ENCODE data around the gene TAS2R46.

The TAS2R46 gene

DNA sequence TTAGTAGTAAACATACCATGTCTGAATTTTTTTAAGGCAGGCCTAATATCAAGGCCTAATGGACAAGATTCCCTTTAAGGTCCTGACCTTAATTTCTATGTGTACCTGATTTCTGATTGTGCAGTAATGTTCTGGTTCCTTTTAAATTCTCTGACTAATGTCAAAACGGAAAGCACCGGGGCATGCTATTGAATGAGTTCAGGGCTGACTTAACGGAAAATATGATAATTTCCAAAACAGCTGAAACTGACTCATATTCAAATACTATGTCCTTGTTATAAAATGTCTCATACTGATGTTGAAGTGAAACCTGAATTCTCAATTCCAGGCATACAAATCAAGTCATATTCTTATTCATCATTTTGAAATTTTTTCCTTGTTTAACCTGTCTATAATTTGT, 23.3 kb upstream of the TAS2R46 start:
- Histone ChIP-seq H3K36me3 (0 out of 22 replicates have a peak, but pooled peaks cover 0 to 4% (median 0%) of the 10 kb centered on the region in 11 experiments), H3K9me3 (replicated peaks in 1 of 11) (peaks cover 0 to 23% (median 13%) of the 10 kb centered on the region in 11 experiments; a peak in 19 of 22 replicates), H3K4me1 (no peaks in the 10 kb centered on the region), H3K9ac (no peak overlapping the region), H3K27ac (no peak overlapping the region), H4K20me1 (no peaks in the 10 kb centered on the region), H3K27me3 (no peaks in the 10 kb centered on the region), H3K4me3 (no peak overlapping the region), H3K4me2 (no peak overlapping the region)
- TF ChIP-seq Cebpa-rat (IDR thresholded peaks at IDR 0.05) = no peak

DNA sequence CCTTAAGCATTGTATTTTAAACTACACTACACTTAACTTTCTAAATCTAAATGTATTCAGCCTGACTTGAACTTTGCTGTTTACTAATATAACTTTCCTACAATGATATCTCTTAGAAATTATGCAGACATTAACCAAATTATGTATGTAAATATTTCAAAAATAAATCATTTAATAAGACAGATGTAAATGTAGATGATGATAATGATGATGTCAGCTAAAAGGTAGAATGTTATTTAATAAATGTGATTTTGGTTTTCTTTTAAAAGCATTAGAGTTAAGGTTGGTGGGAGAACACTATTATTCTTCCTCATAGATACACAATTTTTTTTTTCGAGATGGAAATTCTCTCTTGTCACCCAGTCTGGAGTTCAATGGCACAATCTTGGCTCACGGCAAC, 19.9 kb upstream of the TAS2R46 start:
- no peaks in the 10 kb centered on the region for H4K20me1 ChIP-seq
- H3K4me1 ChIP-seq = no peaks in the 10 kb centered on the region
- H3K4me2 ChIP-seq = no peak overlapping the region
- no peaks in the 10 kb centered on the region for H3K27me3 ChIP-seq
- no peak overlapping the region for H3K9ac ChIP-seq
- H3K9me3 ChIP-seq (replicated peaks in 1 of 11) = peaks cover 0 to 23% (median 13%) of the 10 kb centered on the region in 11 experiments; a peak in 19 of 22 replicates
- H3K36me3 ChIP-seq = 0 out of 22 replicates have a peak, but pooled peaks cover 0 to 4% (median 0%) of the 10 kb centered on the region in 11 experiments
- TF ChIP-seq Cebpa-rat (IDR thresholded peaks at IDR 0.05) = no peak
- H3K4me3 ChIP-seq = no peak overlapping the region
- H3K27ac ChIP-seq = no peak overlapping the region

DNA sequence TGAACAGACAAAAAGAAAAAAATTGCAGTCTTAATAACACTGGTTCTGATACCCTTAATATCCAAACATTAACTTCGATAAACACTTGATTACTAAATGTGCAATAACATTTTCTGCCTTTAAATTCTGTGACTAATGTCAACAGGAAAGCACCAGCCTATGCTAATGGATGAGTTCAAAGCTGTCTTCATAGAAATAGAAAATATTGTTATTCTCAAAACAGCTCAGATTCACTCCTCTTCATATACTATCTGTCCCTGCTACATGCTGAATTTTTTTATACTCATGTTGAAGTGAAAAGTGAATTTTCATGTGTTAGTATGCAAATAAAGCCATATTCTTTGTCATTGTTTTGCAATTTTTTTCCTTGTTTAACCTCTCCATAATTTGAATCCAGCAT, 16.2 kb upstream of the TAS2R46 start:
- no peaks in the 10 kb centered on the region for H4K20me1 ChIP-seq
- no peak overlapping the region for H3K4me3 ChIP-seq
- H3K4me1 ChIP-seq = peaks cover 0 to 6% (median 0%) of the 10 kb centered on the region in 10 experiments; a peak in 1 of 20 replicates
- no peak overlapping the region for H3K9ac ChIP-seq
- H3K4me2 ChIP-seq = no peak overlapping the region
- H3K36me3 ChIP-seq = 0 out of 22 replicates have a peak, but pooled peaks cover 0 to 4% (median 0%) of the 10 kb centered on the region in 11 experiments
- no peaks in the 10 kb centered on the region for H3K27me3 ChIP-seq
- peaks cover 0 to 18% (median 13%) of the 10 kb centered on the region in 11 experiments; a peak in 18 of 22 replicates for H3K9me3 ChIP-seq (replicated peaks in 1 of 11)
- no peak for TF ChIP-seq Cebpa-rat (IDR thresholded peaks at IDR 0.05)
- H3K27ac ChIP-seq = no peak overlapping the region

GRCh38 chr12:11075642-11076041, 13.5 kb upstream of the TAS2R46 start:
- H3K4me2 ChIP-seq = no peak overlapping the region
- no peaks in the 10 kb centered on the region for H3K27me3 ChIP-seq
- H3K4me1 ChIP-seq = peaks cover 0 to 6% (median 0%) of the 10 kb centered on the region in 10 experiments; a peak in 1 of 20 replicates
- peaks cover 0 to 6% (median 0%) of the 10 kb centered on the region in 11 experiments; a peak in 2 of 22 replicates for H3K36me3 ChIP-seq
- TF ChIP-seq Cebpa-rat (IDR thresholded peaks at IDR 0.05) = no peak
- H3K9me3 ChIP-seq (replicated peaks in 1 of 11) = peaks cover 0 to 2% (median 0%) of the 10 kb centered on the region in 11 experiments; a peak in 6 of 22 replicates
- no peaks in the 10 kb centered on the region for H4K20me1 ChIP-seq
- no peak overlapping the region for H3K9ac ChIP-seq
- no peak overlapping the region for H3K27ac ChIP-seq
- H3K4me3 ChIP-seq = no peak overlapping the region

GRCh38 chr12:11071414-11071813, 9.3 kb upstream of the TAS2R46 start:
- Histone ChIP-seq H4K20me1 (no peaks in the 10 kb centered on the region), H3K9ac (no peak overlapping the region), H3K4me3 (no peak overlapping the region), H3K27ac (no peak overlapping the region), H3K9me3 (replicated peaks in 1 of 11) (no peaks in the 10 kb centered on the region), H3K4me1 (peaks cover 0 to 6% (median 0%) of the 10 kb centered on the region in 10 experiments; a peak in 1 of 20 replicates), H3K4me2 (no peak overlapping the region), H3K27me3 (no peaks in the 10 kb centered on the region), H3K36me3 (peaks cover 0 to 12% (median 3%) of the 10 kb centered on the region in 11 experiments; a peak in 5 of 22 replicates)
- TF ChIP-seq Cebpa-rat (IDR thresholded peaks at IDR 0.05) = no peak

GRCh38 chr12:11070999-11071398, 8.9 kb upstream of the TAS2R46 start:
- Histone ChIP-seq H4K20me1 (no peaks in the 10 kb centered on the region), H3K4me1 (peaks cover 0 to 6% (median 0%) of the 10 kb centered on the region in 10 experiments; a peak in 1 of 20 replicates), H3K36me3 (peaks cover 0 to 12% (median 3%) of the 10 kb centered on the region in 11 experiments; a peak in 5 of 22 replicates)

DNA sequence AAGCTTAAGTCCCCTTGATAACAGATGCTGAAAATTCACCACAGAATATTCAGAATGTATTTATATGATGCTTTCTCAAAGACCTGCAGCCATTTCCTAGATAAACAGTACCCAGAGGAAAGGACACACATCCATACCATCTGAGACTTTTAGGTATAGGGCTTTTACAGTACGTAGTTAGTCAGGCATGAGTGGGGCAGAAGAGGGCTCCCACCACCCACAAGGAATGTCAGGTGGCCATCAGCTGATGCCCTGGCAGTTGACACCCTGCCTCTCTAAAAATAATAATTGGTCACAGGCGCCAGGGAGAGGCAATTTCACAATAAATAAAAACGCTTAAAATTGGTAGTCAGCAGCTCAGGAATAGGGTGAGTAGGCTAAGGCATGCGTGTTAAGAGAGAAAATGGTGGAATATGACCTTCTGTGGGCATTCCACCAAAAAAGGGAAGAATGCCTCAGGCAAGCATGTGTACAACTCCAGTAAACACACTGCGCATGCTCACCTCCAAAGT, 7.8 kb upstream of the TAS2R46 start:
- no peak for TF ChIP-seq Cebpa-rat (IDR thresholded peaks at IDR 0.05)
- H3K4me1 ChIP-seq = peaks cover 0 to 6% (median 0%) of the 10 kb centered on the region in 10 experiments; a peak in 1 of 20 replicates
- H4K20me1 ChIP-seq = no peaks in the 10 kb centered on the region
- H3K27me3 ChIP-seq = no peaks in the 10 kb centered on the region
- H3K36me3 ChIP-seq = peaks cover 0 to 12% (median 3%) of the 10 kb centered on the region in 11 experiments; a peak in 7 of 22 replicates
- H3K9ac ChIP-seq = no peak overlapping the region
- H3K4me2 ChIP-seq = no peak overlapping the region
- no peak overlapping the region for H3K27ac ChIP-seq
- H3K9me3 ChIP-seq (replicated peaks in 1 of 11) = no peaks in the 10 kb centered on the region
- H3K4me3 ChIP-seq = no peak overlapping the region

More at GRCh38 chr12:11070999-11071398, 8.9 kb upstream of the TAS2R46 start:
- no peak overlapping the region for H3K4me3 ChIP-seq
- H3K4me2 ChIP-seq = no peak overlapping the region
- H3K27ac ChIP-seq = no peak overlapping the region
- H3K9me3 ChIP-seq (replicated peaks in 1 of 11) = no peaks in the 10 kb centered on the region
- no peak for TF ChIP-seq Cebpa-rat (IDR thresholded peaks at IDR 0.05)
- no peaks in the 10 kb centered on the region for H3K27me3 ChIP-seq
- H3K9ac ChIP-seq = no peak overlapping the region

GRCh38 chr12:11067514-11067913, 5.4 kb upstream of the TAS2R46 start:
- no peak for TF ChIP-seq Cebpa-rat (IDR thresholded peaks at IDR 0.05)
- peaks cover 0 to 16% (median 3%) of the 10 kb centered on the region in 11 experiments; a peak in 7 of 22 replicates for H3K36me3 ChIP-seq

DNA sequence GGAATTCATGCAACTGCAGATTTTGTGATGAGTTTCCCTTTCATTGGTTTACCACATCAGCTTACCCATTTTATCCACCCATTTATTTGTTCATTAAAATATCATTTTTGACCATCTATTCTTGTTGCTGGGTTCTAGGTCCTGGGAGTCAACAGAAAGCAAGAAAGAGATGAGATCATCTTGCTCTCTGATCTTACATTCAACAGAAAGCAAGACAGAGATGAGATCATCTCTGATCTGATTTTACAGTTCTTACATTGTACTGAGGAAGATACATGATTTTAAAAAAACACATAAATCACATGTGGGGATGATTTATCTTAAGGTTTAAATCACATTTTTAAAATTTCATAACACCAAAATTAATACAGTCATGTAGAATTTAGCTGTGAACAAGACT, 2.3 kb downstream of the TAS2R46 start:
- H3K9me3 ChIP-seq (replicated peaks in 1 of 11) = peaks cover 0 to 9% (median 0%) of the 10 kb centered on the region in 11 experiments; a peak in 4 of 22 replicates
- H3K9ac ChIP-seq = no peak overlapping the region
- peaks cover 0 to 17% (median 0%) of the 10 kb centered on the region in 11 experiments; a peak in 5 of 22 replicates for H4K20me1 ChIP-seq
- no peak overlapping the region for H3K4me2 ChIP-seq
- no peak overlapping the region for H3K4me3 ChIP-seq
- H3K27ac ChIP-seq = no peak overlapping the region
- H3K4me1 ChIP-seq = no peaks in the 10 kb centered on the region
- no peak for TF ChIP-seq Cebpa-rat (IDR thresholded peaks at IDR 0.05)
- no peaks in the 10 kb centered on the region for H3K27me3 ChIP-seq
- peaks cover 0 to 20% (median 2%) of the 10 kb centered on the region in 11 experiments; a peak in 9 of 22 replicates for H3K36me3 ChIP-seq

More at GRCh38 chr12:11067514-11067913, 5.4 kb upstream of the TAS2R46 start:
- H3K27ac ChIP-seq = no peak overlapping the region
- H3K27me3 ChIP-seq = no peaks in the 10 kb centered on the region
- no peaks in the 10 kb centered on the region; a peak in 3 of 22 replicates for H4K20me1 ChIP-seq
- no peak overlapping the region for H3K9ac ChIP-seq
- no peak overlapping the region for H3K4me3 ChIP-seq
- H3K9me3 ChIP-seq (replicated peaks in 1 of 11) = no peaks in the 10 kb centered on the region
- no peak overlapping the region for H3K4me2 ChIP-seq
- no peaks in the 10 kb centered on the region for H3K4me1 ChIP-seq

Data from BLaER1 treated with 17β-estradiol and CSF1 and Interleukin-3, amounts not matched to agents 10 nM and 100 nM (cell line).